ENCODE results near the gene SLC6A8.

The SLC6A8 gene

DNA sequence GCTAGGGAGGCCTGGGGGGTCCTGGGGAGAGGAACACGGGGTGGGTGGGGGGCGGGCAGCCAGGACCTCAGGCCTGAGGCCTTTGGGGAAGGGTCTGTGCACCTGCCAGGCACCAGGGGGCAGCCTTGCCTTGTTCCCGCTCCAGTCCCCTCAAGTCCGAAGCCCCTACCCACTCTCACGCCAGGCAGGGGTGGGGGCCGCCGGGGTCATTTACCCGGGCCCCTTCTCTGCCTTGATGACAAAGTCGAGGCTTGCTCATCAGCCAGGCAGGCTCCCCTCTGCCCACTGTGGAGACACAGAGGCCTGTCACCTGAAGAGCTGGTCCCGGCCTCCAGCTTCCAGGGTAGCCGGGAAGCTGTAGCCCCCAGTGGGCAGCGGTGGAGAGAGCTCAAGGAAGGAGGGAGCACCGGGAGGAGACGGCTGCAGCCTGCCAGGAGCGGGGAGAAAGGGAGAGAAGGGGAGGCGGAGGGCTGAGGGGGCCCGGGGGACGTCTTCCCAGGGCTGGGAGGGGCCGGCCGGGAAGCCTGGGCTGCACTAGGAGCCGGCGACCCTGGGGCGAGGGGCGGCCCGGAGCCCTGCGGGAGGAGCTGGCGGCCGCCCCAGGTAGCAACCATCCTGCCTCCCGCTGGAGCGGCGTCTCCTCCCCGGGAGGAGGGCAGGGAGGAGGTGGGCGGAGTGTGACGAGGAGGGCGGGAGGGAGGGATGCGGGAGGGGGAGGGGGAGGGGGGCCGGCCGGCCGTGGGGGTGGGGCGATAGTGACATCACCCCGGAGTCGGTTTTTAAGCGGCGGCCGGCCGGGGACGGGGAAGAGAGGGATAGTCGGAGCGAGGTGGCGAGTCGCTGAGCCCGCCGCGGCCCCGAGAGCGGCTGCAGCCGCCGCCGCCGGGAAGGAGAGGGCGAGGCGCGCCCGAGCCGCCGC, at the start of gene SLC6A8:
SLC6A8 (plus strand) TSS at position 806 of the 919 bp plus-strand sequence. CDS start 649 bp downstream, outside the sequence.
- peak; percentile 34 for DNase-seq

GRCh38 chrX:153638041-153638371, 49.7 kb upstream of the SLC6A8 start:
- no peak for DNase-seq

- no peak for DNase-seq
Measured at GRCh38 chrX:153638436-153639176, 49.1 kb upstream of the SLC6A8 start.

GRCh38 chrX:153639177-153640044, 48.3 kb upstream of the SLC6A8 start:
- DNase-seq = no peak

- no peak for DNase-seq
Measured at GRCh38 chrX:153640045-153640686, 47.6 kb upstream of the SLC6A8 start.

DNA sequence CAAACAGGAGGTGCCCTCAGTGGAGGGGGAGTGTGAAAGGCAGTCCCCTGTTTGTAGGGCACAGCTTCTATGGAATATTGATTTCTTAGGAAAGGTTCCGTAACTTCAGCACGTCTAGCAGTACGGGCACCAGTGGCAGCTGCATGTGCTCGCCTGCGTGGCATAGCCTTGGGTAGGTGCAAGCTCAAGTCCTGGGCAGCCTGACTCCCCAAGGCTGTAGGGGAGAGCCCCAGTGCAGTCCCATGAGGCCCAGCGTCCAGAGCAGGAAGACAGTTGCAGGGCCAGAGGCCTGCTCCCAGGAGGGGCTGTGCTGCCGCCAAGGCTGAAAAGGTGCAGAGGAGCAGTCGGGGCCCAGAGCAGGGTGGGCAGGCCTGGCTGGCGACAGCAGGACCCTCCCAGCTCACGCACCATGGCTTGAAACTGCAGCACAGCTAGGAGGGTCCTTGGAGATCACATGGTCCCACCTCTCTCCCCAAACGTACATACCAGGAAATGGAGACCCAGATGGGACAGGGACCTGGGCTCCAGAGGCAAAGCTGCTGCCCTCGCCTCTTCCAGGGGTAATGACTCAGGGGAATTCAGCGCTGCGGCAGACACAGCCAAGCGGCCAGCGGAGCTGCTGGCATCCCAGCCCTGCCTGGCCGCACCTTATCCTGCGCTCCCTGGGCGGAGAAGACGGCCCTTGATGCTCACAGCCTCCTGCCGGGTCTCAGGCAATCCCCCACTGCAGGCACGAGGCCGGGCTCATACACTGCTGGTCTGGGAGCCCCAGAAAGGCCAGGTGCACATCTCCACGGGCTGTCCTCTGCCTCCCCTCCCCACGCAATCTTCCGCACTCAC, 46.8 kb upstream of the SLC6A8 start:
- DNase-seq = no peak

- DNase-seq = no peak
Measured at GRCh38 chrX:153641627-153642026, 46.1 kb upstream of the SLC6A8 start.

GRCh38 chrX:153642051-153642654, 45.6 kb upstream of the SLC6A8 start:
- no peak for DNase-seq

DNA sequence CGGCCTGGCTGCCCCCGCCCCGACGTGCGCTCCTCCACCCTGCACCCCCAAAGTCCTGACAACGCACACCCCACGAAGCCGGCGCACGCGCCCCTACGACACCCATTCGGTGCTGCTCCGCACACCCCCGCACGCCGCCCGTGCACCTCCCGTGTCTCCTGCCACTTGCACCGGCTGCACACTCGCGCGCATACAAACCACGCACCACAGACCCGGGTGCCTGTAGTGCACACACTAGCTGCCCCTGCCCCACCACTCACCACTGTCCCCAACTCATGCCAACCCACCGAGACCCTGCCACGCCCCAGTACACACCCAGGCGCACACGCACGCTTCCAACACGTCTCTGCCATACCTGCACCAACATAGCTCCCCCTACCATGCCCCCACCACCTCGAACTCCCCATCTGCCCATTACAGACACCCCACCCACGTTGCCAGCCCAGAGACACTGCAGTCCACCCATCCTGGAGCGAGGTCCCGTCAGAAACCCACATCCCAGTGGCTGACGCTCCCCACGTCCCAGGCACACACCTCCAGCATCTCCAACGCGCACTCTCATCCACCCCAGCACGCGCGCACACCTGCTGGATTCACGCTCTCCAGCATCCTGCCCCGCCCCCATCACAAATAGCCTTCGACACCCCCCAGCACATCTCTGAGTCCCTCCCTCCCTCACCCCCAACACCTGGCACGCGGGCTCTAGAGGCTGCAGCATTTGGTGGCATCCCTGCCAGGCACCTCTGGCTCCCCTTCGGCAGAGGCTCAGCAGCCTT, 44.9 kb upstream of the SLC6A8 start:
- DNase-seq = no peak

GRCh38 chrX:153643431-153644351, 44.0 kb upstream of the SLC6A8 start:
- no peak for DNase-seq

- no peak for DNase-seq
Measured at GRCh38 chrX:153644356-153645125, 43.2 kb upstream of the SLC6A8 start.

DNA sequence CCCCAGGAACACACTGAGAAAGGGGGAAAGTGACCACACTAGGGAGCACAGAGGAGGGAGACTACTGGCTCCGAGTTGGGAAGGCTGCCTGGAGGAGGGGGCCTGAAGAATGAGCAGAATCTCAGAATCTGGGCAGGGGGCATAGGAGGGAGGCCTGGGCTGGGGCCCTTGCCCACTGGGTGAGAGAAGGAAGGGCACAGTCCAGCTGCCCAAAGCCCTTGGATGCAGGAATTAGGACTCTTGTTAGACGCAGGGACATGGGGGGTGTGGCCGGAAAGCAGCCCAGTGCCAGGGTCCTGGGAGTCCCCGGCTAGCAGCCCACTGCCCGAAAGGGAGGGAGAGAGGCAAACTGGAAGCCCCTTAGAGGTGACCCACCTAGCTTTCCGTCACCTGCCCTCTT, 42.6 kb upstream of the SLC6A8 start:
- no peak for DNase-seq

GRCh38 chrX:153645921-153646488, 41.7 kb upstream of the SLC6A8 start:
- DNase-seq = no peak

DNA sequence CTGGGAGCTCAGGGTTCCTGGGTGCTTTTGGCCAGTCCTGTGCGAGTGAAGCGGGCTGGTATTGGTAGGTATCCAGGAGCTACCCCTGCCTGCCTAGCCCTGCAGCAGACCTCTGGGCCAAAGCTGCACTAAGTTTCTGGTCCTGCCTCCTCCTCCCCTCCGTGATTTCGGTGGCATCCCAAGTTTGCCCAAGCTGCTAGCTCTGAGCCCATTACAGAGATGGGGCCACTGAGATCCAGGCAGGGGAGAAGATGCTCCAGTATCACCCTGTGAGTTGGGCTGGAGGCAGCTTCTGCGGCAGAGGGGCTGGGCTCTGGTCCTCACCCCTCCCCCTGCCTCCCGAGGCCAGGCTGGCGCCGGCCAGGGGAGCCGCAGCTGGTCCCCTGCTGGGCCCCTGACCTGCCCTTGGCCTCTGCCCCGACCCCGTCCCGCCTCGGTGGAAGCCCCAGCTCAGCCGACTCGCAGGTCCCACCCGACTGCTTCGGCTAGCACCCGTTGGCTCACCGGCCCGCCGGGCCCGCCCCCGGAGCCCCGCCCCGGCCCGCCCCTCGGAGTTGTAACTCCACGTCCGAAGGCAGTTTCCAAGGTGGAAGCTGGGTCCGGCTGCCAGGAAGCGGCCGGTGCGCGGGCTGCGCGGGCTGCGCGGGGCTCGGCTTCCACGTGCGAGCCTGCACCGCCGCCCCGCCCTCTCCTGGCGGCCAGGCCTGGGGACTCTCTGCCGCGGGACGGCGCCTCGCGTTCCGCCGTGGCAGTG, 40.9 kb upstream of the SLC6A8 start, which contains the start of gene DUSP9:
DUSP9 (plus strand) TSS at position 584 of the 754 bp plus-strand sequence. CDS start 751 bp downstream, outside the sequence.
- DNase-seq = no peak

DNA sequence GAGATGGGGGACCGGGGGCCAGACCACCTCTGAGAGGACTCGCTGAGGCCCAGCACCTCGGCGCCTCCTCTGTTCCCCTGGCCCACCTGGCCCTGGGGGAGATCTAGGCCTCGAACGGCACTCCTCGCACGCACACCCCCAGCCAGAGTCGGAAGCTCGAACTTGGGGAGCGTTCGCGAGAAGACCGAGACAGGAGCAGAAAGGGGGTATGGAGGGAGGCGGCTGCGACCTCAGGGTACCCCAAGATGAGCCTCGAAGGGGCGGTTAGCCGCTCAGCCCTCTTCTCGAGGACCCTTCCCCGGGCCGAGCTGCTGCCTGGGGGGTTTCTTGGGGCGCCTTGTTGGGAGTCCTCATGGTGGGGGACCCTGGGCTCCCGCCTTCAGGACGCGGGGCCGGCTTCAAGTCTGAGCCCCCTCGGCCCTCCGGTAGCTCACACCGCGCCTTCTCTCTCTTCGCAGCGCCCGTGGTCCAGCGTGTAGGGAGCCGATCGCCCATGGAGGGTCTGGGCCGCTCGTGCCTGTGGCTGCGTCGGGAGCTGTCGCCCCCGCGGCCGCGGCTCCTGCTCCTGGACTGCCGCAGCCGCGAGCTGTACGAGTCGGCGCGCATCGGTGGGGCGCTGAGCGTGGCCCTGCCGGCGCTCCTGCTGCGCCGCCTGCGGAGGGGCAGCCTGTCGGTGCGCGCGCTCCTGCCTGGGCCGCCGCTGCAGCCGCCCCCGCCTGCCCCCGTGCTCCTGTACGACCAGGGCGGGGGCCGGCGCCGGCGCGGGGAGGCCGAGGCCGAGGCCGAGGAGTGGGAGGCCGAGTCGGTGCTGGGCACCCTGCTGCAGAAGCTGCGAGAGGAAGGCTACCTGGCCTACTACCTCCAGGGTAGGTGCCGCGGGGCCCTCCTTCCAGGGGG, 40.0 kb upstream of the SLC6A8 start:
- no peak for DNase-seq

Data from activated CD4-positive, alpha-beta T cell treated with anti-CD3 and anti-CD28 coated beads, Interleukin-10, Interleukin-2, amounts not matched to agents 100 ng/mL and 50 ng/mL, durations not matched to agents 16 hours and 8 hours (primary cell).